BLaER1 treated with 17β-estradiol and CSF1 and Interleukin-3, amounts not matched to agents 10 nM and 100 nM (cell line): Measurements from ENCODE around the gene CREB5.
A peak's percentile ranks its signal among the peaks of the same experiment; 100 is the strongest.
"Not testable (repeated sequence)": the region's sequence is repeated elsewhere in the genome, so short reads cannot be mapped to it uniquely, and the experiment has no call there.

Experiments used
- H3K27ac ChIP-seq, 11 experiments: shearing (Covaris generic); formaldehyde crosslinking; 2 replicates each; pipeline ENCODE4 v1.8.1; 2022
- H3K27me3 ChIP-seq, 11 experiments: shearing (Covaris generic); formaldehyde crosslinking; 2 replicates each; pipeline ENCODE4 v1.8.1; 2022
- H3K36me3 ChIP-seq, 11 experiments: shearing (Covaris generic); formaldehyde crosslinking; 2 replicates each; pipeline ENCODE4 v1.8.1; 2022
- H3K4me1 ChIP-seq, 10 experiments: shearing (Covaris generic); formaldehyde crosslinking; 2 replicates each; pipeline ENCODE4 v1.8.1; 2022
- H3K4me2 ChIP-seq, 11 experiments: shearing (Covaris generic); formaldehyde crosslinking; 2 replicates each; pipeline ENCODE4 v1.8.1; 2022
- H3K4me3 ChIP-seq, 10 experiments: shearing (Covaris generic); formaldehyde crosslinking; 2 replicates each; pipeline ENCODE4 v1.8.1; 2022
- H3K9ac ChIP-seq, 11 experiments: shearing (Covaris generic); formaldehyde crosslinking; 2 replicates each; pipeline ENCODE4 v1.8.1; 2022
- H3K9me3 ChIP-seq, 11 experiments: shearing (Covaris generic); formaldehyde crosslinking; replicated peaks in 1 of 11; 2 replicates each; pipeline ENCODE4 v1.8.1; 2022
- H4K20me1 ChIP-seq, 11 experiments: shearing (Covaris generic); formaldehyde crosslinking; 2 replicates each; pipeline ENCODE4 v1.8.1; 2022
- Cebpa-rat ChIP-seq, 11 experiments: shearing (Covaris generic); IDR thresholded peaks; 2 replicates each; pipeline ENCODE4 v1.8.1; 2022

Gene CREB5

DNA sequence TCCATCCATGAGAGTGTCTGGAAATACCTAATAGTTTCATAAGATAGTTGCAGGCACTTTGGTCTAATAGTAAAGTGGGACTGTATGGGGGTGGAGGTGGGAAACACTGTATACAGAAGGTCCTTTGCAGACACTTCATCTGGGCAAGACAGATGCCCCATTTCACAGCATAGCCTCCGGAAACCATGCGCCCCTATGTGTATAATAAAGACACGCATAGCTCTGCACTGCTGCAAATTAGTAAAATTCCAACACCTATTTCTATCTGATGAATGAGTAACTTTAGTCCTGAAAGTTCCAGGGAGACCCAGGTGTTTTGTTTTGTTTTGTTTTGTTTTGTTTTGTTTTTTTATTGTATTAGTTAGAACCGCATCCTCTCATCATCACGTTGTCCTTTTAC is 187.1 kb downstream of the CREB5 start:
- Histone ChIP-seq H3K27ac (no peak overlapping the region), H3K36me3 (no peaks in the 10 kb centered on the region), H3K9me3 (peaks cover 0 to 23% (median 12%) of the 10 kb centered on the region in 11 experiments; a peak in 8 of 22 replicates), H3K4me3 (no peak overlapping the region), H4K20me1 (no peaks in the 10 kb centered on the region), H3K27me3 (no peaks in the 10 kb centered on the region), H3K4me2 (no peak overlapping the region), H3K4me1 (peaks cover 0 to 19% (median 12%) of the 10 kb centered on the region in 10 experiments; a peak in 15 of 20 replicates), H3K9ac (no peak overlapping the region)
- no peak for TF ChIP-seq Cebpa-rat (IDR thresholded peaks at IDR 0.05)

DNA sequence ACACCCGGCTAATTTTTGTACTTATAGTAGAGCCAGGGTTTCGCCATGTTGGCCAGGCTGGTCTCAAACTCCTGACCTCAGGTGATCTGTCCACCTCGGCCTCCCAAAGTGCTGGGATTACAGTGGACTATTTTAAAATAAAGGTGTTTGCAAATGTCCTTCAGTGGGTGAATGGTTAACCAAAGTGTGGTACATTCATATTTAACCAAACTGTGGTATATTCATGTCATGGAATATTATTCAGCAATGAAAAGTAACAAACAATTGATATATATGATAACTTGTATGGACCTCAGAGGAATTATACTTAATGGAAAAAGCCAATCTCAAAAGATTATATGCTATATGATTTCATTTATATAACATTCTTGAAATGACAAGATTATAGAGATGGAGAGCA is 190.0 kb downstream of the CREB5 start:
- Histone ChIP-seq H3K9me3 (peaks cover 0 to 23% (median 11%) of the 10 kb centered on the region in 11 experiments; a peak in 8 of 22 replicates), H3K36me3 (no peaks in the 10 kb centered on the region), H3K9ac (no peak overlapping the region), H3K4me1 (peaks cover 13 to 44% (median 33%) of the 10 kb centered on the region in 10 experiments), H3K4me2 (no peak overlapping the region), H3K27ac (no peak overlapping the region), H3K4me3 (no peak overlapping the region), H3K27me3 (no peaks in the 10 kb centered on the region), H4K20me1 (no peaks in the 10 kb centered on the region)
- TF ChIP-seq Cebpa-rat (IDR thresholded peaks at IDR 0.05), result no peak

GRCh38 chr7:28605427-28606085 is 193.2 kb downstream of the CREB5 start:
- no peak overlapping the region for H3K9ac ChIP-seq
- no peaks in the 10 kb centered on the region for H3K27me3 ChIP-seq
- H3K9me3 ChIP-seq, result peaks cover 0 to 12% (median 6%) of the 10 kb centered on the region in 11 experiments; a peak in 4 of 22 replicates
- peak overlapping the region in 1 of 11 experiments; percentile 1; a peak in 1 of 22 replicates for H3K27ac ChIP-seq
- no peaks in the 10 kb centered on the region for H4K20me1 ChIP-seq
- H3K4me3 ChIP-seq, result no peak overlapping the region
- peak overlapping the region; percentile 37 to 71 (median 61); a peak in 21 of 22 replicates for H3K4me2 ChIP-seq
- H3K36me3 ChIP-seq, result no peaks in the 10 kb centered on the region
- no peak for TF ChIP-seq Cebpa-rat (IDR thresholded peaks at IDR 0.05)
- H3K4me1 ChIP-seq, result peaks cover 22 to 59% (median 46%) of the 10 kb centered on the region in 10 experiments

DNA sequence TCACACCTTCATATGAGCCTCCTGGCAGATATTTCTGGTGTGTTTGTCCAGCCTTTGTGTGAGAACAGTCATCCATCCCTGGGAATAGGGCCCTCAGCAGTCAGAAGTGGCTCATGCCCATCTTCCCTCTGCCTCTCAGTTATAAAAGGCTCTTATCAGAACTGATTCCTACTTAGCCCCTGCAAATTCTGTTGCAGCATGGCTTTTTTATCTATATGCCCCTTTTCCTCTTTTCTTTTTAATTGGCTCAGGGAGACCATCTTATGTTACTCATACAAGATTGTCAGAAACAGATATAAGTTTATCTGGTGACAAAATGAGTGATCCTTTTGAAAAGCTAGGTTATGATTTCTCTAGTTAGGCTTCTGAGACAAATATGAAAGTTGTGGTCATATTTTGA is 194.1 kb downstream of the CREB5 start:
- Histone ChIP-seq H3K4me3 (no peak overlapping the region), H3K4me1 (peaks cover 22 to 55% (median 46%) of the 10 kb centered on the region in 10 experiments), H3K27me3 (no peaks in the 10 kb centered on the region), H3K27ac (no peak overlapping the region), H3K9ac (no peak overlapping the region), H3K4me2 (peak overlapping the region in 1 of 11 experiments; percentile 71; a peak in 2 of 22 replicates), H3K36me3 (no peaks in the 10 kb centered on the region), H3K9me3 (peaks cover 0 to 12% (median 6%) of the 10 kb centered on the region in 11 experiments; a peak in 4 of 22 replicates), H4K20me1 (no peaks in the 10 kb centered on the region)
- TF ChIP-seq Cebpa-rat (IDR thresholded peaks at IDR 0.05), result no peak

DNA sequence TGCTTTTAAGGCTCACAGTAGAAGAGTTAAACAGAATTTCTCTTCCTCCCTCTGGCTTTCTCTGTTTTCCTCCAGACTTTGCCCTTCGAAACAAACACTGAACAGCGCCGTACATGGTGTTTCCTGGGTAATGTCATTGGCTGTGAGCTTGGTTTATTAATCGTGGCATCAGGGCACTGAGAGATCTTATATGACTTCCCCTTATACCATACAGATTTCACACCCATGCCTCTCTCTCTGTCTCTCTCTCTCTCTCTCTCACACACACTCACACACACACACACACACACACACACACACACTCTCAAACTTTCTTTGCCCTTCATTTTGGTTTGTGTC is 195.5 kb downstream of the CREB5 start:
- H4K20me1 ChIP-seq, result no peaks in the 10 kb centered on the region
- no peak overlapping the region for H3K9ac ChIP-seq
- no peaks in the 10 kb centered on the region for H3K27me3 ChIP-seq
- H3K4me2 ChIP-seq, result peak overlapping the region in 9 of 11 experiments; percentile 6 to 55 (median 33); a peak in 13 of 22 replicates
- no peaks in the 10 kb centered on the region for H3K36me3 ChIP-seq
- peaks cover 22 to 55% (median 46%) of the 10 kb centered on the region in 10 experiments for H3K4me1 ChIP-seq
- TF ChIP-seq Cebpa-rat (IDR thresholded peaks at IDR 0.05), result no peak
- H3K4me3 ChIP-seq, result no peak overlapping the region
- H3K9me3 ChIP-seq, result peaks cover 0 to 4% (median 0%) of the 10 kb centered on the region in 11 experiments; a peak in 1 of 22 replicates
- no peak overlapping the region for H3K27ac ChIP-seq

- H3K4me2 ChIP-seq, result peak overlapping the region in 7 of 11 experiments; percentile 6 to 55 (median 34); a peak in 7 of 22 replicates
- 0 out of 22 replicates have a peak, but pooled peaks cover 0 to under 1% (median 0%) of the 10 kb centered on the region in 11 experiments for H3K9me3 ChIP-seq
- H4K20me1 ChIP-seq, result no peaks in the 10 kb centered on the region
- H3K36me3 ChIP-seq, result no peaks in the 10 kb centered on the region
- no peak overlapping the region for H3K27ac ChIP-seq
- TF ChIP-seq Cebpa-rat (IDR thresholded peaks at IDR 0.05), result no peak
- H3K9ac ChIP-seq, result no peak overlapping the region
- no peaks in the 10 kb centered on the region for H3K27me3 ChIP-seq
- H3K4me3 ChIP-seq, result no peak overlapping the region
- peaks cover 22 to 54% (median 43%) of the 10 kb centered on the region in 10 experiments for H3K4me1 ChIP-seq
Measured at GRCh38 chr7:28608237-28608656, 195.9 kb downstream of the CREB5 start.

- Histone ChIP-seq H3K4me3 (no peak overlapping the region), H3K9ac (no peak overlapping the region), H3K9me3 (no peaks in the 10 kb centered on the region), H3K27ac (no peak overlapping the region), H3K4me1 (peaks cover 22 to 49% (median 39%) of the 10 kb centered on the region in 10 experiments), H3K27me3 (no peaks in the 10 kb centered on the region), H3K36me3 (no peaks in the 10 kb centered on the region), H4K20me1 (no peaks in the 10 kb centered on the region), H3K4me2 (peak overlapping the region in 3 of 11 experiments; percentile 34 to 55 (median 34); a peak in 4 of 22 replicates)
- TF ChIP-seq Cebpa-rat (IDR thresholded peaks at IDR 0.05), result no peak
Measured at GRCh38 chr7:28608731-28609130, 196.4 kb downstream of the CREB5 start.

DNA sequence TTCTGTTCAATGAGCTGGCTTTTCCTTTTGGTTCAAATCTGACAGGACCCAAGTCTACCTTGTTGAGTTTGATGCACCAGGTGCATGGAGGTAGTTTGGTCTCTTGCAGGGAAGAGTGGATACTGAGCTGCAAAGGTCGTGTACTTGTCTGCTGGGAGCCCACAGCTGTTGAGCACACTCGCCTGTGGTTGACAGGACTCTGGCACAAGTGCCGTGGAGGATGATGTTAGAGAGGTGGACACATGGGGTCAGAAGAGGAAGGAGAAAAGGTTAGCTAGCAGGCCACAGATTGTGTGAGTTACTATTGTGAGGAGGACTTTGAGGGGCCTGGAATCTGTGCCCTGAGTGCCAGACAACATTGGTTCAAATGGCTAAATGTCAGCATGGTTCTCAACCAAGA is 197.3 kb downstream of the CREB5 start:
- Histone ChIP-seq H3K9ac (no peak overlapping the region), H4K20me1 (no peaks in the 10 kb centered on the region), H3K4me3 (no peak overlapping the region), H3K36me3 (no peaks in the 10 kb centered on the region), H3K9me3 (no peaks in the 10 kb centered on the region), H3K4me2 (no peak overlapping the region), H3K27me3 (no peaks in the 10 kb centered on the region), H3K4me1 (peaks cover 19 to 40% (median 32%) of the 10 kb centered on the region in 10 experiments), H3K27ac (no peak overlapping the region)
- no peak for TF ChIP-seq Cebpa-rat (IDR thresholded peaks at IDR 0.05)

DNA sequence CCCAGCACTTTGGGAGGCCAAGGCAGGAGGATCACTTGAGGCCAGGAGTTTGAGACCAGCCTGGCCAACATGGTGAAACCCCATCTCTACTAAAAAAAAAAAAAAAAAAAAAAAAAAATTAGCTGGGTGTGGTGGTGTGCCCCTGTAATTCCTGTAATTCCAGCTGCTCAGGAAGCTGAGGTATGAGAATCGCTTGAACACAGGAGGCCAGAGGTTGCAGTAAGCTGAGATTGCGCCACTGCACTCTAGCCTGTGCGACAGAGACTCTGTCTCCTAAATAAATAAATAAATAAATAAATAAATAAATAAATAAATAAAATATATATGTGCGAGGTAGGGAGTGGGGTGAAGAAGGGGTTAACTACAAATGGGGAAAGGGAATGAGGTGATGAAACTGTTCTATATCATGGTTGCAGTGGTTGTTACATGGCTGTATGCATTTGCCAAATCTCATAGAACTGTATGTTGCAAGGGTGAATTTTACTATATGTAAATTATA is 199.1 kb downstream of the CREB5 start:
- not testable (repeated sequence) for H3K36me3 ChIP-seq, H3K27ac ChIP-seq, H3K9me3 ChIP-seq, H3K9ac ChIP-seq, H4K20me1 ChIP-seq, H3K27me3 ChIP-seq, H3K4me2 ChIP-seq, H3K4me3 ChIP-seq
- peaks cover 9 to 22% (median 16%) of the 10 kb centered on the region in 10 experiments; a peak in 15 of 20 replicates for H3K4me1 ChIP-seq
